ENCODE data around the gene MAPKBP1.

The MAPKBP1 gene

DNA sequence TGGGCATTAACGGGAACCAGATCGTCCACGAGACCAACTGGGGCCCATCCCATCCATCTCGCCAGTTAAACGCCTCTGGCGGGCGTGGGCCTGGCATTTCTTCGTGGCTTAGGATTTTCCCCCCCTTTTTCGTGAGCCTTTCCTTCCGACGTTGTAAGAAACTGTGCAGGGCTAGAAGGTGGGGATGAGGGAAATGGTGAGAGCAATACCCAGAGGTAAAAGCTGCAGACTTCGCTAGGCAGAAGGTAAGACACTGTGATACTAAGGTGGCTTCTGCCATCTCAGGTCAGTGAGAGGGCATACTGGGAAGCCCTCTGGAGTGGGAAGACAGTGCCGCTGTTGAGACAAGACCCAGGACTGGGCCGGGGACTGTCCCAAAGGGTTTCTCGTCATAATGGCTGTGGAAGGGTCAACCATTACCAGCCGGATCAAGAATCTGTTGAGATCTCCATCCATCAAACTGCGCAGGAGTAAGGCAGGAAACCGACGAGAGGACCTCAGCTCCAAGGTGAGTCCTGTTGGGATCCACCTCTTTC, 666 bp downstream of the MAPKBP1 start:
- H3K4me3 ChIP-seq (replicated peaks; ENCODE audit: low read depth, low read length): peak overlapping the region; percentile 67
- TF ChIP-seq, protein P1, sequence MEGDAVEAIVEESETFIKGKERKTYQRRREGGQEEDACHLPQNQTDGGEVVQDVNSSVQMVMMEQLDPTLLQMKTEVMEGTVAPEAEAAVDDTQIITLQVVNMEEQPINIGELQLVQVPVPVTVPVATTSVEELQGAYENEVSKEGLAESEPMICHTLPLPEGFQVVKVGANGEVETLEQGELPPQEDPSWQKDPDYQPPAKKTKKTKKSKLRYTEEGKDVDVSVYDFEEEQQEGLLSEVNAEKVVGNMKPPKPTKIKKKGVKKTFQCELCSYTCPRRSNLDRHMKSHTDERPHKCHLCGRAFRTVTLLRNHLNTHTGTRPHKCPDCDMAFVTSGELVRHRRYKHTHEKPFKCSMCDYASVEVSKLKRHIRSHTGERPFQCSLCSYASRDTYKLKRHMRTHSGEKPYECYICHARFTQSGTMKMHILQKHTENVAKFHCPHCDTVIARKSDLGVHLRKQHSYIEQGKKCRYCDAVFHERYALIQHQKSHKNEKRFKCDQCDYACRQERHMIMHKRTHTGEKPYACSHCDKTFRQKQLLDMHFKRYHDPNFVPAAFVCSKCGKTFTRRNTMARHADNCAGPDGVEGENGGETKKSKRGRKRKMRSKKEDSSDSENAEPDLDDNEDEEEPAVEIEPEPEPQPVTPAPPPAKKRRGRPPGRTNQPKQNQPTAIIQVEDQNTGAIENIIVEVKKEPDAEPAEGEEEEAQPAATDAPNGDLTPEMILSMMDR (IDR thresholded peaks at IDR 0.05; ENCODE audit: low read length, missing control alignments): no peak
- DNase-seq (ENCODE audit: low read depth): no peak

DNA sequence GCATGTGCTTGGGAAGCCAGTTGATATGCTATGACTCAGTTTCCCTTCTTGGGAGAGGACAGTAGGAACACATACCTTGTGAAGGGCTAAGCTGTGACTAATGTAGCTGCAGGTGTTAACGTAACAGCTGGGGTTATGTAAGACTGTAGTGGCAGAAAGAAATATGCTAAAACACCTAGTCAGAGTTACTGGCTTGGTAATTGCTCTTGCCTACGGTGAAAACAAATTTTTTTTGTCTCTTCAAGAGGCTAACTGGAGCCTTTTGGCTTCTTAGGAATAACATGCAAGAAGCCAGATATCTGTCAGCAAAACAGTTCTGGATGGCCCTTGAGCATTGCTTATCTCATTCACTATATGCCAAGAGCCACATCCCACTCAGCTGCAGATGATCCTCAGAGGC, 1.4 kb downstream of the MAPKBP1 start:
- peak overlapping the region; percentile 67 for H3K4me3 ChIP-seq (replicated peaks; ENCODE audit: low read depth, low read length)
- TF ChIP-seq, protein P1 (IDR thresholded peaks at IDR 0.05; ENCODE audit: low read length, missing control alignments): no peak
- peak; percentile 38 for DNase-seq (ENCODE audit: low read depth)

DNA sequence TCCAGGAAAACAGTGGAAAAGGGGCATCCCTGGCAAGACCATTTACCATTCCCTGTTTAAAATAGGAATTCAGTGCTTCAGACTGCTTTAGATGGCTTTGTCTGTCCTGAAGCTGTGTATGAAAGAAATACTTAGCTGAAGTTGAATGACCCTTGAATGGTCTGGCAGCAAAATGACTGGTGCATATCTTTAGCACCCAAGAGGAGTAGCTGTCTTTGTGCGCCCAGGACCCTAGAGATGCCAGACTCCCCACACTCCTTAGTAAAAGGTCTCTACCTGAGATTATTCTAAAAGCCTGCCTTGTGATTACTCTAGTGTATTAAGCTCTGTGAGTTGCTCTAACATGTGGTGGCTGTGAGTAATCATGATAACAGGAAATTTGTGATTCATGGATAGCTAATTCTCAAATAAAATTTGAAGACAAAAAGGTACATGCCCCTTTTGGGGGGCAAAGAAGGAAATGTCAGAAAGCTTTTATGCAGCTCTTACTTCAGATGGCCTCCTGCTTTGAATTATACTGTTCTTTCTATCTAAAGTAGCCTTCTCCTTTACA, 3.2 kb downstream of the MAPKBP1 start:
- no peak for DNase-seq (ENCODE audit: low read depth)
- no peak overlapping the region for H3K4me3 ChIP-seq (replicated peaks; ENCODE audit: low read depth, low read length)
- TF ChIP-seq, protein P1 (IDR thresholded peaks at IDR 0.05; ENCODE audit: low read length, missing control alignments): no peak

DNA sequence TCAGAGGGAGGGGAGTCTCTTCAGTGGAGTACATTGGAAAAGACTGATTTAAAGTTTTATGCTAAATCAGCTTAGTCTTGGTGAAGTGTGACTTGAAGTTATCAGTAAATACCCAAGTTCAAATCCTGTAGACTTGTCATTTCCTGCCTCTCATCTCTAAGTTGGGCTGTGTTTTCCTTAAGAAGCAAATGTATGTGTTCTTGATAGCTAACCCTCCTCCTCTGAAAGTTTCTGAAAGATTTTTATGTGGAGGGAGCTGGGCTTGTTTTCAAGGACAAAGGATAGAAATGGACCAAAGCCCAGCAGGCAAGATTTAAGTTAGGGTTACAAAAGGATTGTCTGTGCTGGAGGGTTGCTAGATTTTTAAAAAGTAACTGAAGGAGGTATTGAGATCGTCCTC, 4.2 kb downstream of the MAPKBP1 start:
- TF ChIP-seq, protein P1 (IDR thresholded peaks at IDR 0.05; ENCODE audit: low read length, missing control alignments): no peak
- DNase-seq (ENCODE audit: low read depth): peak; percentile 41
- H3K4me3 ChIP-seq (replicated peaks; ENCODE audit: low read depth, low read length): no peak overlapping the region

DNA sequence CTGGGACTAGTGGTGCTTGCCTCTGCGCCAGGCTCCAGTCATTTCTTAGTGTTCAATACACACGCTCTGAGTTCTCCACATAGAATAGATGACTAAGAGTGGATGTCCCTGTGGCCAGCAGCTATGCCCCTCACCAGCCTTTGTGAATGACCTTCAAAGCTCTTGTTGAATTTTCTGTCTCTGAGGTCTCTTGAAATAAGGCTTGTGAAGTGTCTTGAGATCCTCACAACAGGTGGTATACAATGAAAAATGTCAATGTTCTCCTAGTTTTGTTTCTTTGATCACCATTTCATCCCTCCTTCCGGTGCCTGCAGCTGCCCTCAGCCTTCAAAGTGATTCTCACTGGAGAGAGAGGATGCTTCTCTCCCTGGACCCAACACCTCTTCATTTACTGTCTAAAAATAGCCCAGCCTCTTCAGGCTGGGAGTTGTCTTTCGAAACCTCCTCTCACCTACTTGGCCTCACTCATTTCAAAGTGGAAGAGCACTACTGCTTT, 5.4 kb downstream of the MAPKBP1 start:
- no peak for DNase-seq (ENCODE audit: low read depth)
- TF ChIP-seq, protein P1 (IDR thresholded peaks at IDR 0.05; ENCODE audit: low read length, missing control alignments): no peak

DNA sequence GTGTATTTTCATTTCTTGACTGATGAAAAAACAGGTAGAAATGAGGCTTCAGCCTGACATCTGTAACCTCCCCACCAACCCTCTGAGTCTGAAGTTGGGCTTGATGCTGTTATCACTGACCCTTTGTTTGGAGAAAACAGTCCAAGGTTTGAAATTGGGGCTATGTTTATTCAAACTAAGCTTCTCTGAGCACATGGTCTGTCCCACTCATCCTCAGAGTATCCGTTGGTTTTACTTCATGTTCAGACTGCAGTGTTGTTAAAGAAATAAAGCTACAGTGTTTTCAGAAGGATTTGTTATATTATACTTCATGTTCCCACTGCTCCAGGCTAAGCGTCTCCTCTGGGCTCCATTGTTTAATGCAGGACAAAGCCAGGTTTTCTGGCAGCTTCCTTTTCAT, 6.0 kb downstream of the MAPKBP1 start:
- DNase-seq (ENCODE audit: low read depth): no peak
- TF ChIP-seq, protein P1 (IDR thresholded peaks at IDR 0.05; ENCODE audit: low read length, missing control alignments): no peak
- no peak overlapping the region for H3K4me3 ChIP-seq (replicated peaks; ENCODE audit: low read depth, low read length)

More for the DNA sequence above, 5.4 kb downstream of the MAPKBP1 start:
- no peak overlapping the region for H3K4me3 ChIP-seq (replicated peaks; ENCODE audit: low read depth, low read length)

DNA sequence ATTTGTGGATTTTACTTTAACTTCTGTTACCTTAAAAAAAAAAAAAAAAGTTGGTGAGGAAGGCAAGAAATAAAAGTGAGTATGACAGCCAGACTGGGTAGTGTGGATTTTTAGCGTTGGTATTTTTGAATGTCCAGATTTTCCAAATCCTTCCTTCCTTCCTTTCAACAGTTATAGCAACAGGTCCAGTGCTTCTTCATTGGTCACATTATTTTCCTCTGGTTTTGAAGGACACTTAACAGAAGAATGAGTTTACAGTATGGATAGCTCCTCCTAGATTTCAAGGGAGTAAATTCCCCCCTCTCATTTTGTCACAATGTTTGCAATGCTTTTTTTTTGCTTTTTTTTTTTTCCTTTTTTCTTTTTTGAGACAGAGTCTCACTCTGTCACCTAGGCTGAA, 6.4 kb downstream of the MAPKBP1 start:
- H3K4me3 ChIP-seq (replicated peaks; ENCODE audit: low read depth, low read length): no peak overlapping the region
- TF ChIP-seq, protein P1 (IDR thresholded peaks at IDR 0.05; ENCODE audit: low read length, missing control alignments): no peak
- DNase-seq (ENCODE audit: low read depth): no peak

Measured in fibroblast of pulmonary artery (primary cell).